UCSD-AML1 (cell line): ENCODE data around the gene PKDCC.
A peak's percentile ranks its signal among the peaks of the same experiment; 100 is the strongest.
"Not testable (repeated sequence)": the region's sequence is repeated elsewhere in the genome, so short reads cannot be mapped to it uniquely, and the experiment has no call there.

ENCODE experiments used
- DNase-seq: peaks from one replicate; lab custom pipeline; 2025; ENCODE audit not compliant: unreplicated experiment; lab: John Stamatoyannopoulos, UW

PKDCC gene

GRCh38 chr2:42063431-42064171 lies 15.8 kb downstream of the PKDCC start:
- no peak for DNase-seq

DNA sequence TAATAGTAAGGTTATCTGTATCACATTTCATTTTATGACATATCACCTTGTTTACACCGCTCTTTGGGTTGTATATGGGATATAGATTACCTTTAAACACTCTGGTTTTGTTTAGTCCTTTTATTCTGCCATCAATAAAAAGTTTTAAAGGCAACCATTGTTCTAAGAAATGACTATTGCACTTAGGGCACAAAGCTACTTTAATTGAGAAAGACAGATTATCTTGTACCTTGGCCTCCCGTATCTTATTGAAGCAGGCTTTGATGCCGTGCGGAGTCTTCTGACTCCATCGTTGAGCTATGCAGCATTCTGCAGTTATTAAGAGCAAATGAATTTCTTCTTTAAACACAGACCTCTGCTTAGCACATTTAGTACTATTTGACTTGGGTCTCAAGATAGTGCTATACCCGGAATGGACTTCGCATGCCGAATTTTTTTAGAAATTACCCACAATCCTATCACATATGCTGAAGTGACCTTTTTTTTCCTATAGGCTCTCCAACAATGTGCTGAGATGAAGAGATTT lies 16.7 kb downstream of the PKDCC start:
- DNase-seq = no peak

DNA sequence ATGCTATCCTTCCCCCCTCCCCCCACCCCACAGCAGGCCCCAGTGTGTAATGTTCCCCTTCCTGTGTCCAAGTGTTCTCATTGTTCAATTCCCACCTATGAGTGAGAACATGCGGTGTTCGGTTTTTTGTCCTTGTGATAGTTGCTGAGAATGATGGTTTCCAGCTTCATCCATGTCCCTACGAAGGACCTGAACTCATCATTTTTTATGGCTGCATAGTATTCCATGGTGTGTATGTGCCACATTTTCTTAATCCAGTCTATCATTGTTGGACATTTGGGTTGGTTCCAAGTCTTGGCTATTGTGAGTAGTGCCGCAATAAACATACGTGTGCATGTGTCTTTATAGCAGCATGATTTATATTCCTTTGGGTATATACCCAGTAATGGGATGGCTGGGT lies 17.9 kb downstream of the PKDCC start:
- DNase-seq = not testable (repeated sequence)

GRCh38 chr2:42067001-42067400 lies 19.2 kb downstream of the PKDCC start:
- DNase-seq = not testable (repeated sequence)

- no peak for DNase-seq
These were observed 19.7 kb downstream of the PKDCC start for GRCh38 chr2:42067521-42067920.

- DNase-seq = no peak
These were observed 20.9 kb downstream of the PKDCC start for GRCh38 chr2:42068571-42069178.

- DNase-seq = no peak
These were observed 21.7 kb downstream of the PKDCC start for GRCh38 chr2:42069568-42069967.

GRCh38 chr2:42071791-42072190 lies 24.0 kb downstream of the PKDCC start:
- no peak for DNase-seq

DNA sequence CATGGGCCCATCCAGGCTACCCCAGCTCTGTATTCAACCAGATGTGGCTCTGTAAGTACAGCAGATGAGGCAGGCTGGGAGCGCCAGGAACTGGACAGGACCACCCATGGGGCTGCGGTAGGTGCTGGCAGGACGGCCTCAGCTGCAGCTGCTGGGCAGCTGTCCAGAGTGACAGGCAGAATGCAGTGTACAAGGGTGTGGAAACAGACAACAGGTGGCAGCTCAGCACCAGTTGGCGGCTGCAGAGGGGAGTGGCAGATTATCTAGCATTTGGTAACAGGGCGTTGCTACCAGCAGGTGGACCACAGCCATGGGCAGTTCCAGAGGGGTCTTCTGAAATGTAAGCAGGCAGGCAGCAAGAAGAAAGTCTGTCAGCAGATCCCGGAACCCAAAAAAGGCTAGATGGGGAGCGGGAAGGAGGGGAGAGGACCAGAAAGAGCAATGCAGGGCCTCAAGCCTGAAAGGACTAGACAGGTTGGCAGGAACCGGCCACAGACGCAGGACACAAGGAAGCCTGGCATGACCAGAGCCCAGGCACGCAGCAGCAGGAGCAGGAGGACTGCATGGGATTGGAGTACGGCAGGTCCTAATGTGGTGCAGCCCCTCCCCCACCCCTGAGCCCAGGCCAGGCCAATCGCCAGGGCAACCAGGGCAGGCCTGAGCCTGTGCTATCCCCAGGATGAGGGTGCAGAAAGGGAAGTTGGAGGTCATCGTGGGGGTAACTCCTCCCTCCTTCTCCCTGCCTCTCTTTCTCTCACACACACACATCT lies 24.7 kb downstream of the PKDCC start:
- DNase-seq = peak; percentile 48

DNA sequence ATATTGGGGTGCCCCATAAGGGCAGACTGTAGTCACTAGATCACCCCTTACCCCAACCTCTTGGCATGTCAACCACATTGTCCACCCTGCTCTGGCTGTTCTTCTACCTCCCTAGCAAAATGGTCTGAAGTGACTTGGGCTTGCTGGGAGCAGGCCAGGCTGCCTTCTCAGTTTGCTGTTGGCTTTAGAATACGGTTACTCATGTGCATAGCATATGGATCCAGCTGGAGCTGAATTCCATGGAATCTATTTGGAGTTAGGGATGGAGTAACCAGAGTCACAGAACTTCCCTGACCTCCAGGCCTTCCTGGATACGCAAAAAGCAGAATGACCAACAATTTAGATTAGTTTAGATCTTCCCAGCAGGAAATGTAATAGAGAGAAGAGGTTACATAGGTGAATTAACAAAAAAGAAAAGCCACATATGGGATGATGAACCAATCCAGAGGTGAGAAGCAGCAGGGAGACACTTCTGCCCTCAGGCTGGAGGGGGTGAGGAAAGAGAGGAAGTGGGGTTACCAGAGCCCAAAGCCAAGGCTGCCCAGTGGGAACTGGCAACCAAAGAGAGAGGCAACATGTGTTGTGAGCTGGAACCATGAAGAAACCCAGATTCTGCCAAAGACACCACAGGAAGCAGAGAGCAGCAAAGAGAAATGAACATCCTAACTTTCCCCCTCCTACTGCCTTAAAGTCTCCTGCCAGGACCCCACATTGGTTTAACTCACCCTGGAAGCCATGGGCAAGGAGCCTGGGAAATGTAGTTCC lies 26.1 kb downstream of the PKDCC start:
- DNase-seq = no peak

- no peak for DNase-seq
These were observed 26.8 kb downstream of the PKDCC start for GRCh38 chr2:42074661-42075060.

DNA sequence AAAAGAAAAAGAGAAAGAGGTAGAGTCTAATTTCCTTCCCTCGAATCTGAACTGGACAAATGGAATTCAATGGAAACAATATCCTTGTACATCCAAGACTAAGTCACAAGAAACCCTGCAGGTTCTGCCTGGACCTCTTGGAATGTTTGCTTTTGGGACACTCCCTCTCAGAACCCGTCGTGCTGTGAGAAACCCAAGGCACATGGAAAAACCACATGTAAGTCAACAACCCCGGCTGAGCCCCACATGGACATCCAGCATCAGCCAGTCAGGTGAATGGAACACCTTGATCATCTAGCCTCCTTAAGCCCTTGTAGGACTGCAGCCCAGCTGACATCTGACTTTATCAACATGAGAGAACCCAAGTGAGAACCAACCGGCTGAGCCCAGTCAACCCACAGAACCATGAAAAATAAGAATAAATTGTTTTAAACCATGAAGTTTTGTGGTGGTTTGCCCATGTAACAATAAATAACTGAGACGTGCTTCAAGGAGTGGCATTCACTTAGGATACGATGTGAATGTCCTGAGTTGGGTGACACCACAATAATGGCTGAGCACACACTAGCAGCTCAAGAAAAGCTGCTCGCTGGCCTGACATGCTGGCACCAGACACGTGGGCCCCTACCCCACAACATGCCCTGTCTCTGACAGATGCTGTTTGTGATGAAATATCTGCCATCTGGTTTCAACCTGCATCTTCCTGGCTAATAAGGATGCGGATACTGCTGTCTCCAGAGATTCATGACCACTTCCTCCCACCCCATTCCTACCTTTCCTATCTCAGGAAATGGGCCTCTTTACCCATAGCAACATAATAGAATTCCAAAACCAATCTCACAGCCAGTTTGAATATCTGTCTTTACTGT lies 28.8 kb downstream of the PKDCC start:
- DNase-seq = peak; percentile 29

DNA sequence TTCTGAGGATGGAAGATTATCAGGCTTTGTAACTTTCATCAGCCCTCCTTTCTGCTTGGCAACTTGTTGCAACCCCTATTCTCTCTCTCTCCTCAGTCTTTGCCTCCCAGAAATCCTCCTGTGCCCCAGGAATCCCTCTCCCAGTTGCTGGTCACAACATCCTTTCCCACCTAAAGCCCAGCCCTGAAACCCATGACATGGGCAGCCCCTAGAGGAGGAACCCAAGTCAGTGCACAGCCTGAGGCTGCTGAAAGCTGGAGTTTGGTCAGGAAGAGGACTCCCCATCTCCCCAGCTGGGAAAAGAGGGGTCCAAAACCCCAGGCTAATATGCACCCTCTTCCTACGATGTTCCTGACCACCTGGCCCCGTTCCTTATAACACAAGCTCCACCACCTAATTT lies 29.5 kb downstream of the PKDCC start:
- no peak for DNase-seq

- no peak for DNase-seq
These were observed 32.0 kb downstream of the PKDCC start for GRCh38 chr2:42079737-42080287.

DNA sequence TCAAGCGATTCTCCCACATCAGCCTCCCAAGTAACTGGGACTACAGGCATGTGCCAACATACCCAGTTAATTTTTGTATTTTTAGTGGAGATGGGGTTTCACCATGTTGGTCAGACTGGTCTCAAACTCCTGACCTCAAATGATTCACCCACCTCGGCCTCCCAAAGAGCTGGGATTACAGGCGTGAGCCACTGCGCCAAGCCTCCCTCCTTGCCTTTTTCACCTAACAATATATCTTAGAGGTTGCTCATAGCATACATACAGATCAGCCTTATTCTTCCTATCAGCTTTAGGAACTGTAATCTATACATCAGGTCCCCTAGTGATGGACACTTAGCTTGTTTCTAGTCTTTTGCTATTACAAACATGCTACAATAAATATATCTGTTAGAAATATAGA lies 33.3 kb downstream of the PKDCC start:
- DNase-seq = not testable (repeated sequence)

DNA sequence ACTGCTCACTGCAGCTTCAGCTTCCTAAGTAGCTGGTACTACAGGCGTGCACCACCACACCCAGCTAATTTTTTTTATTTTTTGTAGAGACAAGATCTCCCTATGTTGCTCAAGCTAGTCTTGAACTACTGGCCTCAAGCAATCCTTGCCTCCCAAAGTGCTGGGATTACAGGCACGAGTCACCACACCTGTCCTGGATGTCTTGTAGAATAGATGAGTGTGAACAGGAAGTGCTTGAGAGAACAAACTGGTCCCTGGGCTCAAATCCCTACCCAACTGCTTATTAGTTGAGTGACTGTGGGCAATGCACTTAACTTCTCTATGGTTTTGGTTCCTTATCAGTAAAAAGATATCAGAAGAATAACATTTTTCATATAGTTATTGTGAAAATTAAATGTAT lies 34.2 kb downstream of the PKDCC start:
- DNase-seq = no peak

- DNase-seq = no peak
These were observed 36.4 kb downstream of the PKDCC start for GRCh38 chr2:42084231-42084671.

GRCh38 chr2:42085070-42085469 lies 37.2 kb downstream of the PKDCC start:
- not testable (repeated sequence) for DNase-seq

DNA sequence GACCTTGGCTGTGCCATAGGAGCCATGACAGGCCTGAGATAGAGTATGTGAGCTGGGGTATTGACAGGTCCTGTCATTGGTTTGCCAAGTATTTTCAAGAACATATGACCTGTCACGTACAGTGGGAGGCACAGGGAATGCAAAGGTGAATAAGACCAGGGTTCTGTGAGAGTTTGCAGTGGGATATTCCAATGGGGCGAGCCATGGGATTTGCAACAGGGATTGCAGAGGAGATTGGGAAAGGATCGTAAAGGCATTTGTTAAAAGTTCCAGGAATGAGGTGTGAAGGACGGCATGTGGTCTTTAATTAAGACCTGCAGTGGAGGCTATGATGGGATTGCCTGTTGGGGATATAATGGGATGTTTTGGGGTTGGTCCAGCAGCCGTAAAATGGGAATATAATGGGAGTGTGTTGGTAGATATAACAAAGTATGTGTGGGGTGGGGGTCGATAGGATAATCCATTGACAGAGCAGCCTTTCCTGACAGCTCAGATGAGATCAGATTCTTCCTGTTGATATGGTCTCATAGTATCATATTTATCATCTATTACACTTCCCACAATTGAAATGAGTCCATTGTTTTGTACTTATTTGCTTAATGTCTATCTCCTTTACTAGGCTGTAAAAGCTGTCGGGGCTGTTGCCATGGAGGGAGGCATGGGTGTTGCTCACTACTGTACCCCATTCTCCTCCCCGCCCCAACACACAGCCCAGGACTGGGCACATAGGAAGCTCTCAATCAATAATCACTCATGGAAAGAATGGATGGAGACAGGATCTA lies 38.1 kb downstream of the PKDCC start:
- no peak for DNase-seq
